GM12864 (cell line): ENCODE results near the gene PTPMT1.

Experiments used
- DNase-seq: peaks from one replicate; pipeline ENCODE4 v3.0.0-alpha.2; 2011; ENCODE audit warnings: low read depth
- H3K4me3 ChIP-seq: 2 replicates; pipeline ENCODE4 v1.5.1; 2011; ENCODE audit warnings: mild to moderate bottlenecking, low read depth, low read length, control low read depth
- TF ChIP-seq, protein P1 (sequence below): IDR thresholded peaks from 2 replicates; pipeline ENCODE4 v1.5.1; 2011; ENCODE audit warnings: low read depth, mild to moderate bottlenecking, moderate library complexity, low read length, control low read depth, inconsistent platforms; ENCODE audit errors: missing control alignments

PTPMT1 gene

DNA sequence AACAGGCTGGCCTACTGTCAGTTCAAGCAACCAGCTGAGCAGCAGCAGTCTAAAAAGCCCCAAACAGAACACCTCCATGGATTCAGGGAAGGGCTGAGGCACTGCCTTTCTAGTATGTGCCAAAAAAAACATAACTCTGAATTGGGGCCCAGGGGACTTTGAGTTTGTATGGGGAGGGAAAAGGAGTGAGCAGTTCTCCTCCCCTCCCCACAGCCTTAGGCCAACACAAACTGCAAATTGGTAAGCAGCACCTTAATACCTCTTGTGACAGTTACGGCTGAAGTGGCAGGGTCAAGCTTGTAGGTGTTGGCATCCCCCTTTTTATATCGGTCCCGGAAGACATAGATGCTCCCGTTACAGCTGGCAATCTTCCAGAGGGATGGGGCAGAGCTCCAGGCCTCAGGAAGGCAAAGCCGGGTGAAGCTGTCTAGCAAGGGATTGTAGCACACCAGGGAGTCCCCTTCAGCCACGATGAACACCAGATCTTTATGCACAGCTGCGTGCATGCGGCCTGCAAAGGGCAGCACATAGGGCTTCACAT, 7.4 kb downstream of the PTPMT1 start:
- DNase-seq = no peak
- no peak overlapping the region for H3K4me3 ChIP-seq
- TF ChIP-seq, protein P1, sequence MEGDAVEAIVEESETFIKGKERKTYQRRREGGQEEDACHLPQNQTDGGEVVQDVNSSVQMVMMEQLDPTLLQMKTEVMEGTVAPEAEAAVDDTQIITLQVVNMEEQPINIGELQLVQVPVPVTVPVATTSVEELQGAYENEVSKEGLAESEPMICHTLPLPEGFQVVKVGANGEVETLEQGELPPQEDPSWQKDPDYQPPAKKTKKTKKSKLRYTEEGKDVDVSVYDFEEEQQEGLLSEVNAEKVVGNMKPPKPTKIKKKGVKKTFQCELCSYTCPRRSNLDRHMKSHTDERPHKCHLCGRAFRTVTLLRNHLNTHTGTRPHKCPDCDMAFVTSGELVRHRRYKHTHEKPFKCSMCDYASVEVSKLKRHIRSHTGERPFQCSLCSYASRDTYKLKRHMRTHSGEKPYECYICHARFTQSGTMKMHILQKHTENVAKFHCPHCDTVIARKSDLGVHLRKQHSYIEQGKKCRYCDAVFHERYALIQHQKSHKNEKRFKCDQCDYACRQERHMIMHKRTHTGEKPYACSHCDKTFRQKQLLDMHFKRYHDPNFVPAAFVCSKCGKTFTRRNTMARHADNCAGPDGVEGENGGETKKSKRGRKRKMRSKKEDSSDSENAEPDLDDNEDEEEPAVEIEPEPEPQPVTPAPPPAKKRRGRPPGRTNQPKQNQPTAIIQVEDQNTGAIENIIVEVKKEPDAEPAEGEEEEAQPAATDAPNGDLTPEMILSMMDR = no peak

DNA sequence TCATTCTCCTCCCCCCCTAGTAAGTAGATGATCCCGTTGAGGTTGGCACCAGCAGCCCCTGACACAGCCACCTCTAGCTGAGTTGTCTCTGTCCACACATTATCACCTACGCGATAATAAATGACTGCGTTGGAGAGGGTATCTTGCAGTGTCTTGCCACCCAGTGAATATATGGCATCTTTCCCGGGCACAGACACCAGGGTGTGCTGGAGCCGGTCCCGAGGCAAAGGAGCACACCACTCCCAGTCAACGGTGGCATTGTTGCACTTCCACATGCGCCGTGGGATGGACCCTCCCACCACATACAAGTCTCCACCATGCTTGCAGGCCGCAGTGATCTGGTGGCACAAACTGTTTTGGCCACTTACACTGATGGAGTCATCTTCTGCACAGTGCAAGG, 7.9 kb downstream of the PTPMT1 start:
- TF ChIP-seq, protein P1 = no peak

DNA sequence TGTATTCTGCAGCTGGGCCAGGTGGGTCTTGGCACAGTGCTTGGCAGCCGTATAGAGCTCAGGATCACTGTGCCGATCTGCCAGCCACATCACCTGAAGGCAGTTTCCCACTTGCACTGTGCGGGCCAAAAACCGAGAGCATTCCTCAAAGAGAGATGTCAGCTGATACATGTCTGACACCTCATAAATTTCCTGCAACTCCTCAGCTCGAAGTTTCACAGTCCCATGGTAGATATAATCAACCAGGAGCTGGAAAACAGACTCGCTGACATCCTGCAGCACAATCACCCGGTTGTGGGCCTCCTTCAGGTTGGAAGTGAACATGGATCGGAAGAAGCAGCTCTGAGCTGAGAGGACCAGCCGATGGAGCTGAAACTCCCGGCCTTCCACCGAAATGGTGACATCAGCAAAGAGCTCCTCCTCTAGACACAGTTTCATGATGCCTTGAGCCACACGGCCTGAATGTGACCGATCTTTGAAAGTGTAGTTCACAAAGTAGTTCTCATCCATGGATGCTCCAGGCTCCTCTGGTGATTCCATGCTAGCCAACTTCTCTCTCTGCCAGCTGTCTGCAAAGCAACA, 12.2 kb downstream of the PTPMT1 start:
- peak overlapping the region; percentile 79 for H3K4me3 ChIP-seq
- DNase-seq = no peak
- TF ChIP-seq, protein P1 = no peak

More for the DNA sequence above, 7.9 kb downstream of the PTPMT1 start:
- no peak overlapping the region for H3K4me3 ChIP-seq
- DNase-seq = no peak

DNA sequence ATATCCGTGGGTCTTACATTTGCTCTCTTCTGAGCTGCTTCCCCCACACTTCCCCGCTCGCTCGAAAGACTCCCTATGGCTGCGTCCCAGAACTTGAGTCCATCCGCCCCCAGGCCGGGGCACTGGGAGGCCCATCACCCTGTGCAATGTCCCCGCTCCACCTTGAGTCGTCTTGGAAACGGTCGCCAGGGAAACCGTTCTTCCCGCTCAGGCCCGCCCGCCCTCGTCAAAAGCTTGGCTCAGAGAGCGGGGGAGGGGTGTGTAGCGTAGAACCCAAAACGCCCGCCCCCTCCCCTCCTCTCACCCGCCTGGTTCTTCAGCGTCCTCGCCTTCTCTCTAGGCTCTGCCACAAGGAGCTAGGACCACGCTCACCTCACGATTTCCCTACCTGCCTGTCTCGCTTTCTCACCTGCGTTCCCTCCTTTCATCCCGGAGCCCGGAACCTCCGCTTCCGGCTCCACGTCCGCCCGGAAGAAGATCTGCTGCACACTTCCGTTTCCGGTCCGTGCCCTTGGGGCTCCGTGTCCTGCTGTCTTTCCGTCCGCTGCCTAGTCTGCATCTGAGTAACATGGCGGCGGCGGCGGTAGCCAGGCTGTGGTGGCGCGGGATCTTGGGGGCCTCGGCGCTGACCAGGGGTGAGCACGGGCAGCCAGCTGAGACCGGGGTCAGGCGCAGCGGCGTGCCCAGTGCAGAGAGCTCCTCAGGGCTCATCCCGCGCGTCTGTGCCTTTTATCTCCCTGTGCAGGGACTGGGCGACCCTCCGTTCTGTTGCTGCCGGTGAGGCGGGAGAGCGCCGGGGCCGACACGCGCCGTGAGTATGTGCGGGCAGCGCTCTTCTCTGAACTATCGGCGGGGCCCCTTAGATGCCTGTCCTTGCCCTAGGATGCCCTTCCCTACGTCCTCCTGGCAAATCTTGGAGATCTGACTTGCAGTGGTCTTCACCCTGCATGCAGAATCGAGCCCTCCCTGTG, 13.4 kb downstream of the PTPMT1 start, which contains the start of the genes KBTBD4 and NDUFS3:
Gene KBTBD4 (minus strand): TSS at position 447 of the 971 bp plus-strand sequence. CDS start 19 bp downstream, at position 428.
Gene NDUFS3 (plus strand): TSS at position 551 of the 971 bp plus-strand sequence. CDS start 18 bp downstream, at position 569.
- H3K4me3 ChIP-seq = peak within 1 kb of the TSS; percentile 79
- peak; percentile 74 for DNase-seq
- TF ChIP-seq, protein P1 = no peak

DNA sequence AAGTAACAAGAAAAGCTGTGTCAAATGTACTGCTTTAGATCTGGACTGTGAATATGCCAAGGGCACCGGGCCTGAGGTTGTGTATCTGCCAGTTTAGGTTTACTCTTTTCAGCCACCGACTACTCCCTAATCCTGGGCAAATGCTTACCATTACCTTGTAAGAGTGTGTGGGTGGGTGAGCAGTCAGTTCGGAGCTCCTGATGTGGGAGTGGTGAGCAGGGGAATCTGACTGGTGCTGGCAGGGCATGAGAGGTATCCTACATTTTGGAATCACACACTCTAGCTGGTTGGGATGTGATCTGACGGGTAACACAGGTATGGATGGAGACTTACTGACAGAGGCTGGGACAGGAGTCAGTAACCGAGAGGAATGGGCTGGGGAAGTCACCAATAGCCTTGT, 18.4 kb downstream of the PTPMT1 start:
- H3K4me3 ChIP-seq = no peak overlapping the region
- TF ChIP-seq, protein P1 = no peak
- DNase-seq = no peak

DNA sequence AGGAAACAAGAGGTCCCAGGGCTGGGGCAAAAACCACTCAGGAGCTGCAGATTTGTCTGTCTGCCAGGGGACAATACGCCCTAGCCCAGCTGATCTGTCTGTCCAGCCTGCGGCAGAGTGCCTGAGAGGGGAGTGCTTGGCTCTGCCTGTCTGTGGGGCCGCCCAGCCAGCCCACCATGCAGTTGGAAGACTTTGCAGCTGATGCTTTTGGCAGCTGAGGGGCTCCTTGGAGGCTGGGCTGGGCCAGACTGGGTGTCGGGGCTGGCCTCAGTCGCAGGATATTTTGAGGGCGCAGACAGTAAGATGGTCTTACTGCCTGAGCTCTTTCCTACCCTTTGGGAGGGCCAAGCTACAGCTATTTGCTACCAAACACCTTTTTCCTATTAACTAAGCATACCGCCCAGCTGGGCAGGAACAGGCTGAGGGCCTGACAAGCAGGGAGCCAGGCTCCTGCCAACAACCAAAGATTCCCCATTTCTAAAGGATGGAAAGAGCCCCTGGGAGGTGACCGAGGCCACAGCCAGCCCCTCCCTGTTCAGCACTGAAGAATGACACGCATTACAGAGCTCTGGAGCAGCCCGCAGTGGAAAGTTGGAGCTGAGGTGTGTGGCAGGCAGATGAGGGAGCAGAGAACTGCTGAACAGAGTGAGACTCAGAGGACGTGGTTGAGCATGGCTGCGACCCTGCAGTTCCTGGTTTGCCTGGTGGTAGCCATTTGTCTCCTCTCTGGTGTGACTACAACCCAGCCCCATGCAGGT, 20.9 kb downstream of the PTPMT1 start, which contains the start of gene FAM180B:
Gene FAM180B (plus strand): TSS at position 581 of the 758 bp plus-strand sequence. CDS start 91 bp downstream, at position 672.
- TF ChIP-seq, protein P1 = no peak
- no peak within 1 kb of the TSS for H3K4me3 ChIP-seq
- DNase-seq = no peak
